Right lobe of liver (tissue), 6 donors: ENCODE measurements around the gene CUX1. TPM values are rescaled to one million over a fixed set of nuclear protein-coding genes. Genes with fewer than 3 reads are reported as not detected.
A peak's percentile ranks its signal among the peaks of the same experiment; 100 is the strongest.

Source experiments
- ATAC-seq, 4 donors: fragments of 200-7000 bp; cut with Tn5 transposase; one replicate each; pipeline ENCODE4 v1.9.1; 2020; ENCODE audit warnings: mild to moderate bottlenecking in 4 of 4, moderate library complexity in 4 of 4
- DNase-seq, 3 donors: peaks; one replicate each; pipeline ENCODE4 v3.0.0-alpha.2; 2020
- H3K27ac ChIP-seq, 3 donors: fragments of 200-600 bp; one replicate each; pipeline ENCODE4 v1.8.0; 2022
- H3K27me3 ChIP-seq, 2 donors: fragments of 200-600 bp; one replicate each; pipeline ENCODE4 v1.8.0; 2022
- H3K36me3 ChIP-seq, 4 donors: fragments of 200-600 bp; sonication (generic) in 1 of 4; one replicate each; pipeline versions ENCODE4 v1.5.1 to v1.8.0; 2017 to 2022; ENCODE audit warnings: control low read depth in 1 of 4
- H3K4me1 ChIP-seq, 4 donors: fragments of 200-600 bp; sonication (generic) in 1 of 4; one replicate each; pipeline versions ENCODE4 v1.5.1 to v1.8.0; 2017 to 2022; ENCODE audit warnings: control low read depth in 1 of 4
- H3K4me3 ChIP-seq, 3 donors: fragments of 200-600 bp; one replicate each; pipeline ENCODE4 v1.8.0; 2022
- H3K9me3 ChIP-seq, 4 donors: fragments of 200-600 bp; sonication (generic) in 1 of 4; one replicate each; pipeline versions ENCODE4 v1.5.1 to v1.8.0; 2017 to 2022; ENCODE audit warnings: control low read depth in 1 of 4
- CTCF ChIP-seq, 4 donors: fragments of 200-600 bp in 3 of 4; fragments of 450-650 bp in 1 of 4; IDR thresholded peaks; one replicate each; pipeline versions ENCODE4 v1.5.1 to v1.8.0; 2016 to 2022; ENCODE audit warnings: antibody characterized with exemption in 4 of 4, mild to moderate bottlenecking in 2 of 4
- POLR2A ChIP-seq: fragments of 450-650 bp; IDR thresholded peaks from one replicate; pipeline ENCODE4 v1.6.1; 2017; ENCODE audit warnings: antibody characterized with exemption, mild to moderate bottlenecking
- WGBS: methylation state at CpG from one replicate; pipeline ENCODE4 v1.1.6; 2018; ENCODE audit warnings: low coverage, low lambda C conversion rate; ENCODE audit not compliant: insufficient coverage; ENCODE audit errors: missing lambda C conversion rate; 5-methylcytosine and 5-hydroxymethylcytosine counted together
- intact Hi-C, 2 donors: fragments of 100-400 bp; cut with DNase I; formaldehyde crosslinking; loops; one replicate each; pipeline versions ENCODE4 v1.11.2 to v1.14.1; 2022
- total RNA-seq, 6 experiments: library from RNA; depleted of rRNA in 2 of 6; stranded (reverse); fragments of >200 nt in 2 of 6; fragmentation: NEBNext Ultra II Directional in 3 of 6; extraction: Animal tissue kit (Norgen Biotek cat#: 25700) in 3 of 6; gene quantifications; one replicate each; pipeline versions ENCODE4 v1.1.0 to v1.2.4, GENCODE V29; 2016 to 2023
- donor health status: DM: no; HTN: yes; CAD: no.
- donor health status: DM: no; HTN: no; CAD: no.
- donor health status: DM: no; HTN: no; CAD: no.
- donor health status: DM: no; HTN: yes; CAD: no.
- donor health status: DM: no; HTN: yes; CAD: no.

The CUX1 gene
- total RNA-seq, 6 experiments from 2014 or later, result 34.3 to 53.1 (median 40.6) TPM

GRCh38 chr7:102232611-102233286, 415.3 kb downstream of the CUX1 start:
- no peaks in the 10 kb centered on the region for H3K9me3 ChIP-seq
- peak in 2 of 3 donors; percentile 75 to 77 for DNase-seq
- peak; percentile 40 to 75 (median 72) for ATAC-seq
- no peaks in the 10 kb centered on the region for H3K27me3 ChIP-seq
- intact Hi-C loops, result no loop called here
- peaks cover 0 to 33% (median 13%) of the 10 kb centered on the region in 4 donors for H3K4me1 ChIP-seq
- 56% methylated on average over 3 of the region's 12 CpGs for WGBS
- TF ChIP-seq CTCF (IDR thresholded peaks at IDR 0.05) (no peak), POLR2A (no peak)
- H3K27ac ChIP-seq, result peak overlapping the region in 2 of 3 donors; percentile 72 to 73
- no peak overlapping the region for H3K4me3 ChIP-seq
- peaks cover 0 to 15% (median 5%) of the 10 kb centered on the region in 4 donors for H3K36me3 ChIP-seq

- no peaks in the 10 kb centered on the region for H3K9me3 ChIP-seq
- no peaks in the 10 kb centered on the region for H3K27me3 ChIP-seq
- no peak overlapping the region for H3K4me3 ChIP-seq
- DNase-seq, result peak; percentile 57 to 85 (median 69)
- TF ChIP-seq CTCF (IDR thresholded peaks at IDR 0.05), result no peak
- TF ChIP-seq POLR2A, result no peak
- peak overlapping the region; percentile 26 to 73 (median 72) for H3K27ac ChIP-seq
- H3K4me1 ChIP-seq, result peaks cover 0 to 33% (median 13%) of the 10 kb centered on the region in 4 donors
- WGBS, result 30% methylated on average over 8 of the region's 12 CpGs
- peak; percentile 79 to 85 (median 84) for ATAC-seq
- intact Hi-C loops, result no loop called here
- H3K36me3 ChIP-seq, result peaks cover 0 to 2% (median under 1%) of the 10 kb centered on the region in 4 donors
Measured at GRCh38 chr7:102234131-102234530, 416.7 kb downstream of the CUX1 start.

- Histone ChIP-seq H3K27me3 (no peaks in the 10 kb centered on the region), H3K36me3 (peaks cover 0 to 8% (median 4%) of the 10 kb centered on the region in 4 donors)
- peak in 1 of 4 donors; percentile 4 for ATAC-seq
Measured at GRCh38 chr7:102234801-102235550, 417.6 kb downstream of the CUX1 start.

GRCh38 chr7:102236102-102236501, 418.7 kb downstream of the CUX1 start:
- H3K36me3 ChIP-seq, result peaks cover 0 to 19% (median 9%) of the 10 kb centered on the region in 4 donors
- ATAC-seq (no peak), DNase-seq (no peak)
- H3K4me1 ChIP-seq, result peaks cover 0 to 33% (median 13%) of the 10 kb centered on the region in 4 donors
- intact Hi-C loops, result no loop called here
- WGBS, result 64% methylated on average over 3 of the region's 7 CpGs
- TF ChIP-seq CTCF (IDR thresholded peaks at IDR 0.05) (no peak), POLR2A (no peak)
- H3K9me3 ChIP-seq, result no peaks in the 10 kb centered on the region
- no peak overlapping the region for H3K27ac ChIP-seq
- no peaks in the 10 kb centered on the region for H3K27me3 ChIP-seq
- no peak overlapping the region for H3K4me3 ChIP-seq

More at GRCh38 chr7:102234801-102235550, 417.6 kb downstream of the CUX1 start:
- WGBS, result 48% methylated on average over 6 of the region's 19 CpGs
- peaks cover 0 to 33% (median 13%) of the 10 kb centered on the region in 4 donors for H3K4me1 ChIP-seq
- H3K9me3 ChIP-seq, result no peaks in the 10 kb centered on the region
- TF ChIP-seq CTCF (IDR thresholded peaks at IDR 0.05) (no peak), POLR2A (no peak)
- H3K4me3 ChIP-seq, result no peak overlapping the region
- DNase-seq, result no peak
- peak overlapping the region in 2 of 3 donors; percentile 72 to 73 for H3K27ac ChIP-seq
- intact Hi-C loops, result no loop called here
